Fibroblast of villous mesenchyme (primary cell): ENCODE data around the gene SMARCAD1. TPM values are rescaled to one million over a fixed set of nuclear protein-coding genes. Genes with fewer than 3 reads are reported as not detected.
"Not testable (repeated sequence)": the region's sequence is repeated elsewhere in the genome, so short reads cannot be mapped to it uniquely, and the experiment has no call there.

Source experiments
- DNase-seq: peaks from one replicate; pipeline ENCODE4 v3.0.0-alpha.2; 2010; ENCODE audit warnings: low read depth
- H3K4me3 ChIP-seq: 2 replicates; pipeline ENCODE4 v1.5.1; 2011; ENCODE audit warnings: low read depth, mild to moderate bottlenecking, low read length
- total RNA-seq: library from RNA; depleted of rRNA; stranded (reverse); fragments of >200 nt; gene quantifications from 2 replicates; pipeline ENCODE4 v1.2.3, GENCODE V29; 2012
- TF ChIP-seq, protein P1 (sequence below): IDR thresholded peaks from 2 replicates; pipeline ENCODE4 v1.5.1; 2012; ENCODE audit warnings: low read depth, mild to moderate bottlenecking, low read length; ENCODE audit not compliant: insufficient read depth

The SMARCAD1 gene
- total RNA-seq, 1 donor, result 56.1 TPM

DNA sequence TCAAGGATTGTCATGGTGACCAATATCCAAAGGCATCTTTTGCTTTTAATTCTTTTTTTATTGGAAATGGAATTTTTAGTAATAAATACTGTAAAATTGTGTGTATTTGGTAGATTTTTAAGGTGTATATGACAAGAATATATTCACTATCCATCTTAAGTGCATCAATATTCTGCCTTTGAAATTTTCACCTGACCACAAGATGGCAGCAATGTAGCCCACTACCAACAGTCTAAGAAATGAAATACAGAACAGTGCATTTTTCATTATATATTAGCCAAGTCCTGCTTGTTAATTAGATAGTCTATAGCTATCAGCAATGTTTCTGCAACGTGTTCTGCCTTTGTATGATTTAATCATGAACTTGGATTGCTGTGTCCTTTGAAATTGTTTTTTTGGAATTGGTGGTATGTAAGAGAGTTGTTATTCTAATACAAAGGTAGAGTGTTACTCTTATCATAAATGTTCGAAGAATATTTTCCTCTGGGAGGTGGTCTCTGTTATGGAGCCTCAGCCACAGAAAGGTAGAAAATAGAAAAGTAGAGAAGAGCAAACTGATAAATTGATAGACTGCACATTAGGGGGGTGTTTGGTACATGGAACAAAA lies 96.8 kb downstream of the SMARCAD1 start:
- H3K4me3 ChIP-seq, result no peak overlapping the region
- DNase-seq, result peak; percentile 53
- TF ChIP-seq, protein P1, sequence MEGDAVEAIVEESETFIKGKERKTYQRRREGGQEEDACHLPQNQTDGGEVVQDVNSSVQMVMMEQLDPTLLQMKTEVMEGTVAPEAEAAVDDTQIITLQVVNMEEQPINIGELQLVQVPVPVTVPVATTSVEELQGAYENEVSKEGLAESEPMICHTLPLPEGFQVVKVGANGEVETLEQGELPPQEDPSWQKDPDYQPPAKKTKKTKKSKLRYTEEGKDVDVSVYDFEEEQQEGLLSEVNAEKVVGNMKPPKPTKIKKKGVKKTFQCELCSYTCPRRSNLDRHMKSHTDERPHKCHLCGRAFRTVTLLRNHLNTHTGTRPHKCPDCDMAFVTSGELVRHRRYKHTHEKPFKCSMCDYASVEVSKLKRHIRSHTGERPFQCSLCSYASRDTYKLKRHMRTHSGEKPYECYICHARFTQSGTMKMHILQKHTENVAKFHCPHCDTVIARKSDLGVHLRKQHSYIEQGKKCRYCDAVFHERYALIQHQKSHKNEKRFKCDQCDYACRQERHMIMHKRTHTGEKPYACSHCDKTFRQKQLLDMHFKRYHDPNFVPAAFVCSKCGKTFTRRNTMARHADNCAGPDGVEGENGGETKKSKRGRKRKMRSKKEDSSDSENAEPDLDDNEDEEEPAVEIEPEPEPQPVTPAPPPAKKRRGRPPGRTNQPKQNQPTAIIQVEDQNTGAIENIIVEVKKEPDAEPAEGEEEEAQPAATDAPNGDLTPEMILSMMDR, result peak; percentile 64

DNA sequence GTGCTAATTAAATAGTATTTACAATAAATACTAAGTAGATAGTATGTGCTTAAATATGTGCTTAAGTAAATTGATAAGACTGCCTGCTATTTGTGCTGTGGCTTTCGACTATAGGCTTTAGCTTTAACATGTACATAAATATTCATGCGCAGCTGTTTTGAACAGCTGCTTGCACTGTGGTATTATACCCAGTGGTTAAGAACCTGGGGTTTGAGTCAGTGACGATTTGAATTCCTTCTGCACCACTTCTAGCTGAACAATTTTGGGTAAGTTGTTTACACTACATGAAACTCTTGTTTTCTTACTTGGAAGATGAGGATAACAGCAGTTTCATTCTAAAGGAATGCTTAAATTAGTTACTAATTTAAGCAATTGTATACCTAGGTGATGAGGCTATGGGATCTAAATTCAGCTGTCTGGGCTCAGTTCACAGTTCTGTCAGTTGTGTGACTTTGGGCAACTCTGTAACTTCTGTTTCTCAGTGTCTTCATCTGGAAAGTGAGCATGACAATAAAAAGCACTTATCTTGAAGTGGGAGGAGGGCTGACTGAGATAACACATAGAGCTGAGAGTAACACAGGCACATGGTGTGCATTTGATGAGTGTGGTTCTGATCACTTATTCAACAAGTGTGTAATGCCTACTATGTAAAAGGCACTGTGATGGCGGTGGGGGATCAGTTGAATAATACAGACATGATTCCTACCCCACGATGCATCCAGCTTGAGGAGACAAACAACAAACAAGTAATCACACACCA lies 98.0 kb downstream of the SMARCAD1 start:
- DNase-seq, result peak; percentile 32
- no peak overlapping the region for H3K4me3 ChIP-seq

DNA sequence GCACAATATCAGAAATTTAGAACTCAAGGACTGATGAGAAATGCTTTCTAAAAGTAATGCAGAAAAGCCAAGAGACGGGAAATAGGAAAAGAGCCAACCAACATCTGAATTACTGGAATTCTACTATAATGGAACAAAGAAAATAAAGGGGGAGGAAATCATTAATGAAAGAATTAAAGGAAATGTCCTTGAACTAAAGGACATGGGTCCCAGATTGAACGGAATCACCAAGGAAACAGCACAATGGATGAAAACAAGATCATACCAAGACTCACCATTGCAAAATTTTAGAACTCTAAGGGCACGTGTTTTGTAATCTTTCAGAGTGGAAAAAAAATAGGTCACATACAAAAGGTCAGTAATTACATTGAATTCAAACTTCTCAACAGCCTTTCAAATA lies 99.0 kb downstream of the SMARCAD1 start:
- peak; percentile 20 for DNase-seq
- TF ChIP-seq, protein P1, result no peak
- no peak overlapping the region for H3K4me3 ChIP-seq

More for the DNA sequence above, 98.0 kb downstream of the SMARCAD1 start:
- TF ChIP-seq, protein P1, result no peak

DNA sequence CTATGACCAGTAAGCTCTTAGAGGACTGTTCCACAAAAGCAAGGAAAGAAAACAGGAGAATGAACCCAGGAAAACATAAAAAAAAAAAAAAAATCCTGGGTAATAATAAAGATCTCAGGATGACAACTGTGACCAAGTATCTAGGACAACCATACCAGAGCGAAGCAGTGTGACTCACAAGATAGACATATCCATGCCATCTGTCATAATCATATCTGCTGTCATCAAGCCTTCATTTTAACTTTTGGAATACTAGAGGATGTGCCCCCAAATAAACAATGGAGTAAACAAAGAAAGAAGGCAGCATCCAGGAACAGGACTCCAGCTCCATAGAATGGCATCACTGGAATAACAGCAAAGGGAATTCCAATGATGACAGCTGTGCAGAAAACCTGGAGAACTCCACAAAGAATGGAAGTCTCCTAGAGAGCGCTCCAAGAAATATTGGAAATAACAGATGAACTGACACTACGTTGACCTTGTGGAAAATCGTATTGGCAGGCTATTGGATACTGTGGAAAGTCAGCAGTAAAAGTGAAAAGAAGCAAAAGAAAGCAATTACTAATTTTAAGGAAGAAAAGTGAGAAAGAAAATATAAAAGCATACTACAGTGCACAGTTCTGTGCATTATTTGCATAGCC lies 99.7 kb downstream of the SMARCAD1 start:
- no peak overlapping the region for H3K4me3 ChIP-seq
- TF ChIP-seq, protein P1, result no peak
- DNase-seq, result no peak

DNA sequence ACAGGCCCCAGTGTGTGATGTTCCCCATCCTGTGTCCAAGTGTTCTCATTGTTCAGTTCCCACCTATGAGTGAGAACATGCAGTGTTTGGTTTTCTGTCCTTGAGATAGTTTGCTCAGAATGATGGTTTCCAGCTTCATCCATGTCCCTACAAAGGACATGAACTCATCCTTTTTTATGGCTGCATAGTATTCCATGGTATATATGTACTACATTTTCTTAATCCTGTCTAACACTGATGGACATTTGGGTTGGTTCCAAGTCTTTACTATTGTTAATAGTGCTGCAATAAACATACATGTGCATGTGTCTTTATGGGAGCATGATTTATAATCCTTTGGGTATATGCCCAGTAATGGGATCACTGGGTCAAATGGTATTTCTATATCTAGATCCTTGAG lies 112.3 kb downstream of the SMARCAD1 start:
- not testable (repeated sequence) for DNase-seq, H3K4me3 ChIP-seq

DNA sequence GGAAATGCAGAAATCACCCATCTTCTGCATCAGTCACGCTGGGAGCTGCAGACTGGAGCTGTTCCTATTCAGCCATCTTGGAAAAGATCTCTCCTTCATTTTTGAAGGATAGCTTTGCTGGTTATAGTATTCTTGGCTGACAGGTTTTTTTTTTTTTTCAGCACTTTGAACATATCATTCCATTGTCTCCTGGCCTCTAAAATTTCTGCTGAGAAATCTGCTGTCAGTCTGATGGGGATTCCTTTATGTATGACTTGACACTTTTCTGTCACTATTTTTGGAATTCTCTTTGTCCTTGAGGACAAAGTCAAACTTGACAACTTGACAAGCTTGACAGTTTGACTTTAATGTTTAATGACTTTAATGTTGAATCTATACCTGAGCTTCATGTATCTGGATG lies 118.2 kb downstream of the SMARCAD1 start:
- TF ChIP-seq, protein P1, result no peak

DNA sequence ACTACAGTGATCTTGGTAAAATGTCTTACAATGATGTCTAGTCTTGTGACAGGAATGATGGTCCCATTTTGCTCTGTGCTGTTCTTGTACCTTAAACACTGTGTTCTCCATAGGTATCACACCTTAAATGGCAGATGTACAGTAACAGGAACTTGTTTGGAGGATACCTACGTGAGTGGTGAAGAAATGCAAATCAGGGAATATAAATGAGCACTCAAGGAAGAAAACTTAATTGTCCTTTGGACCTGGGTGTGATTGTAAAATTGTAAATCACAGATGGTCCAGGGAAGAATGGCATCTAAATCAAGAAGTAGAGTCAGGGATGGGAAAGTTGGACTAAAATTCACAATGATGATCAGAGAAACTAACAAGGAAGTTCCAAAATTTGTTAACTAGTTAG lies 122.3 kb downstream of the SMARCAD1 start:
- DNase-seq, result no peak
- H3K4me3 ChIP-seq, result no peak overlapping the region
- TF ChIP-seq, protein P1, result no peak

More for the DNA sequence above, 118.2 kb downstream of the SMARCAD1 start:
- no peak for DNase-seq
- H3K4me3 ChIP-seq, result no peak overlapping the region
